Stimulated activated CD4-positive, alpha-beta T cell treated with anti-CD3 and anti-CD28 coated beads, TNF-alpha, amount 100 ng/mL, for 4 hours (primary cell): ENCODE measurements around the gene R3HDM4.

Experiments
- DNase-seq, 3 experiments: peaks; one replicate each; pipeline ENCODE4 v3.0.0-alpha.2; 2020; ENCODE audit warnings: low read depth in 3 of 3

R3HDM4 gene

GRCh38 chr19:876780-877314, 36.2 kb downstream of the R3HDM4 start:
- DNase-seq: no peak

GRCh38 chr19:876089-876488, 36.9 kb downstream of the R3HDM4 start:
- no peak for DNase-seq

DNA sequence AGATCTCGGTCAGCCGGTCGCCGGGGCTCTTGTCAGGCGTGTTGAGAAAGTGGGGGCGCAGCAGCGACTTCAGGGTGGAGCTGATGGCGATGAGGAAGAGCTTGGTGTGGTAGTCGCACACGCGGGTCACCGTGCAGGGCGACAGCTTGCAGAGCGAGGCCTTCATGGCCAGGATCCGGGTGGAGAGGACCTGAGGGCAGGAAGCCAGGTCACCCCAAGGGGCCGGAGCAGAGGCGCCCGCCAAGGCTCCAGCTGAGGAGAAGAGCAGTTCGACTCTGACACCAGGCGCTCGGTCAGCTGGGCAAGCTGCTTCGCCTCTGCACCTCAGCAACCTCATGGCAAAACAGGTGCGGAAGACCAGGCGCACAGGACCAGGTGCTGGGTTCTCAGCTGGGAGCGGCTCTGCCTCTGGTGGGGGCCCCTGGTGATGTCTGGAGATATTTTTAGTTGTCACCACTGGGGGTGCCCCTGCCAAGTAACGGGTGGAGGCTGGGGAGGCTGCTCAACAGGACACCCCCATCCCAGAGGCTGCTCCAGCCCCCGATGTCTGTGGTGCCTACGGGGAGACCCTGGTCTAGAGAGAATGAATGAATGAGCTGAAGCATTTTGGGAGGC, 37.6 kb downstream of the R3HDM4 start:
- DNase-seq: no peak

GRCh38 chr19:873561-874041, 39.4 kb downstream of the R3HDM4 start:
- DNase-seq: no peak

DNA sequence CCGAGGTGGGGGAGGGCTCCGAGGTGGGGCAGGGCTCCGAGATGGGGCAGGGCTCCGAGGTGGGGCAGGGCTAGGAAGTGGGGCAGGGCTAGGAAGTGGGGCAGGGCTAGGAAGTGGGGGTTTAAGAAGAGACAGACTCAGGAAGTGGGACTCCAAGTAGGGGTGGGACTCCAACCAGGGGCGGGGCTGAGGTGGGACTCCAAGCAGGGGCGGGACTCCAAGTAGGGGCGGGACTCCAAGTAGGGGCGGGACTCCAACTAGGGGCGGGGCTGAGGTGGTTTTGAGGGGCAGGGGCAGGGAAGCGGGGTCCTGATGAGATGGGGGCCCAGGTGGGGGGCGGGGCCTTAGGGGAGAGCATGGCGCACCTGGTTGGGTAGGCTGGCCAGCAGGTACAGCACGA, 39.9 kb downstream of the R3HDM4 start:
- DNase-seq: peak in 2 of 3 experiments; percentile 24 to 53

- peak; percentile 48 to 69 (median 59) for DNase-seq
Observed at GRCh38 chr19:872266-872951, 40.6 kb downstream of the R3HDM4 start.

GRCh38 chr19:871446-872265, 41.4 kb downstream of the R3HDM4 start:
- DNase-seq: no peak

DNA sequence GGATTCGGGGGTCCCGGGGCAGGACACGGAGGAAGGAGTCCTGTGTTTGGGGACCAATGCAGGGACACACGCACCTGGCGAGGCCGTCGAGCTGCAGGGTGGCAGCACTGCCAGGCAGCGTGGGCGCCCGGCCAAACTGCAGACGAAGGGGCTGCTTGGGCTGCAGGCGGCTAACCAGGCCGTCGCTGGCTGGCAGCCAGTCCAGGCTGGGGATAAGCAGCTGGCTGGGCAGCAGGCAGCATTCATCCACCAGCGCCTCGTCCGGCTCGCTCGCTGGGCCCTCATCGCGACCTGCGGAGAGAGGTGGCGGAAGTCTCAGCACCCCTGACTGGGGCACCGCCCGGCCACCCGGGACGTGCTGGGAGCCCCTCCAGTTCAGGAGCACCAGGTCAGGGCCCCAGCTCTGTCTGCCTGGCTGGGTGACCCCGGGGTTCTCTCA, 42.0 kb downstream of the R3HDM4 start:
- no peak for DNase-seq

- no peak for DNase-seq
Observed at GRCh38 chr19:870314-870713, 42.7 kb downstream of the R3HDM4 start.

DNA sequence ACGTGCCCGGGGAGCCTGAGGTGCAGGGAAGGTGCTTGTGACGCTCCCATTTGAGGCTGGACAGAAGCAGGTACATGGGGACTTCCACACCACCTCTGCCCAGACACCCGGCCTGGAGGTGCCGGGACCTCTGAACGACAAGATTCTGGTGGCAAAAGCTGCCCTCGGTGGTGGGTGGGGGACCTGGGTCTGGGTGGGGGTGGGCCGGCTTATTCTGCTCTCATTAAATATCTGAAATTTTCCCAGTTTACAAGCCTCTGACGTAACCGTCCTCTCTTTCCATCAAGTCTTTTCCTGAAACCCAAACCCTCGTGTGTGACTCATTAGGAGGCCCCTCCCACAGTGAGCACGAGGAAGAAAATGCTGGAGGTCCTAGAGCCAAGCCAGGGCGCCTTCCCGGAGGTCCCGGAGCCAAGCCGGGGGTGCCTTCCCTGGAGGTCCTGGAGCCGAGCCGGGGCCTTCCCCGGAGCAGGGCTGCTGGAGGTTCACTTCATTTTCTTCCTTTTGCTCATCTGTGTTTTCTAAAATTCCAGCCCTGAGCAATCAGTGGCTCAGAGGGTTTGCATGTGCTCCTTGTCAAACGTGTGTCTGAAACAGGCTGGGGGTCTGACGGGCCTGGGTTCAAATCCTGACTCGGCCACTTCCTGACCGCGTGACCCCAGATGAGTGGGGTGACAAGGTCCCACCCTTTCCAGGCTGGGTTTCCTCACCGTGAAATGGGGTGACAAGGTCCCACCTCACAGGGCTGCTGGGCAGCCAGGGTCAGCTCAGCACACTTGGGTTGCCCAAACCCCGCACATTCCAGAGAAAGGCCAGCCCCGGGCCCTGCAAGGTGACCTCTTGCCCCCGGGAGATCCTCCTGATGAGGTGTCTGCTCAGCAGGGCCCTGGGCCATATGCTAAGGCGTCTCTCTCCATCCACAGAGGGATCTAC, 43.5 kb downstream of the R3HDM4 start:
- DNase-seq: no peak

DNA sequence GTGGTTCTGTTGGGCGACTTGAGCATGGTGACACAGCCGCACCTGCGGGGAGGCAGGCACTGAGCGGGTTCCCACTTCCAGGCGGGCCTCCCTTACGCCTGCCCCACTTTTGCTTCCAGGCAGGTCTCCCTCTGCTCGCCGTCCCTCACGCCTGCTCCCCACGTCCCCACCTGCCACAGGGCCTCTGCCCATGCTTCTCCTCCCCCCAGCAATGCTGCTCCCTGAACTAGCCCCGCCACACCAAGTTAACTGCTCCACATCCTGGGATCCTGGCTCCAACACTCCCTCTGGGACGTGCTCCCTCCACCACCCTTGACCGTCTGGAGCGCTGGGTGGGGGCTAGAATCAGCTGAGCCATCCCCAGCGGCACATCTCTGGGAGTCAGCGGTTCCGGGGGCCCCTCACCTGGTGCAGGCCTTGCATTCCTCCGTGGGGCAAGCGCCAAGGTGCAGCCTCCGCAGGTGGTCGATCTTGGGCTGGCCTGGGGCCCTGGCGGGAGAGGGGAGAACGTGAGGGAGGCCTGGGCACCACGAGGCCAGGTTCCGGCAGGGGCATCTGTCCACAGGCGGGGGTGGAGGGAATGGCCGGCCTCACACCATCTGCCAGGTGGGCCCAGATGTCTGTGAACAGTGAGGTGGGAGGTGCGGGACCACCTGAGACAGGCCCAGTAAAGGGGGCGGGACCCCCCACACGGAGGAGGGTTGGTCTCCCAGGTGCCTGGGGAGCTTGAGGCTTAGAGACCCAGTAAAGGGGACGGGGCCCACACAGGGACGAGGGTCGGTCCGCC, 44.4 kb downstream of the R3HDM4 start:
- no peak for DNase-seq

GRCh38 chr19:867855-868457, 45.1 kb downstream of the R3HDM4 start:
- no peak for DNase-seq

- DNase-seq: no peak
Observed at GRCh38 chr19:867301-867793, 45.7 kb downstream of the R3HDM4 start.

DNA sequence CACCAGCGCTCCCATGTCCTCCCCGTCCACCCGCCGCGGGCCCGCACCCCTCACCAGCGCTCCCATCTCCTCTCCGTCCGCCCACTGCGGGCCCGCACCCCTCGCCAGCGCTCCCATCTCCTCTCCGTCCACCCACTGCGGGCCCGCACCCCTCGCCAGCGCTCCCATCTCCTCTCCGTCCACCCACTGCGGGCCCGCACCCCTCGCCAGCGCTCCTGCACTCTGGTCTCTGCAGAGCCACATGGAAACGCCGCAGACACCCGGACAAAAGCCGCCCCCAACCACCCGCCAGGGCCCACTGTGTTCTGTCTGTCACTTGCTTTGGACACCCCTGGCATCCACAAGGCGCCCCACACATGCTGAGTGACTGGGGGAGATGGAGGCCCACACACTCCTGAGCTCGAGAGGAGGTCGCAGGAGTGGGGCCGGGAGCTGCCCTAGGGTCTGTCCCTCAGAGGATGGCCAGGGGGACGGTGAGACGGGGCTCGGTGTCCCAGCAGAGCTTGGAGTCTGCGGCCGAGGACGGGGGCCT, 46.2 kb downstream of the R3HDM4 start:
- DNase-seq: no peak

DNA sequence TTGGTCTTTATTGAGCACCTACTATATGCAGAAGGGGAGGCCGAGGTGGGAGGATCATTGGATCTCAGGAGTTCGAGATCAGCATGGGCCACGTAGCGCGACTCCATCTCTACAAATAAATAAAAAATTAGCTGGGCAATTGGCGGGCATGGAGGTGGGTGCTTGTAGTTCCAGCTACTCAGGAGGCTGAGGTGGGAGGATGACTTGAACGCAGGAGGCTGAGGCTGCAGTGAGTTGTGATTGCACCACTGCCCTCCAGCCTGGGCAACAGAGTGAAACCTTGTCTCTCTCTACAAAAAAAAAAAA, 49.8 kb downstream of the R3HDM4 start:
- DNase-seq: no peak

DNA sequence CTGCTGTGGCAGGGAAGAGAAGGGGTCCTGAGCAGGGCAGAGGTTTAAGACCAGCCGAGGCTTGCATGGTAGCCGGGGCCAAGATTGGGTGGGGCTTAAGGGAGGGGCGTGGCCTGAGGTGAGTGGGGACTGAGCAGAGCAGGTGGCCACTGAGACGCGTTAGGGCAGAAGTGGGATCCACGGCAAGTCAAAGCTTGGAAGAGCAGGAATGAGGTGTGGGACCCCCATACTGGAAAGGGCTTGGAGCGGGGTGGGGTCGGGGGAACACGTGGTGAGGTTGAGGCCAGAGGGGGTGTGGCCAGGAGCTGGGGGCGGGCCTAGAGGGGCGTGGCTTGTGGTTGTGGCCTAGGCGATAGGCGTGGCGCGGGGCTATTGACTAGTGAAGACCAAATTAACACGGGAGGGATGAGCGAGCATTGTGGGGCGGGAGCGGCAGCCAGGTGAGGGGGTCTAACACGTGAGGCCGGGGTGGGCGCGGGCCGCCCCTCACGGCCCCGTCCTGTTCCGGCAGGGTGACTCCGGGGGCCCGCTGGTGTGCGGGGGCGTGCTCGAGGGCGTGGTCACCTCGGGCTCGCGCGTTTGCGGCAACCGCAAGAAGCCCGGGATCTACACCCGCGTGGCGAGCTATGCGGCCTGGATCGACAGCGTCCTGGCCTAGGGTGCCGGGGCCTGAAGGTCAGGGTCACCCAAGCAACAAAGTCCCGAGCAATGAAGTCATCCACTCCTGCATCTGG, 50.3 kb downstream of the R3HDM4 start:
- DNase-seq: peak; percentile 58 to 64 (median 63)

- DNase-seq: peak; percentile 41 to 57 (median 42)
Observed at GRCh38 chr19:861756-862580, 51.1 kb downstream of the R3HDM4 start.

DNA sequence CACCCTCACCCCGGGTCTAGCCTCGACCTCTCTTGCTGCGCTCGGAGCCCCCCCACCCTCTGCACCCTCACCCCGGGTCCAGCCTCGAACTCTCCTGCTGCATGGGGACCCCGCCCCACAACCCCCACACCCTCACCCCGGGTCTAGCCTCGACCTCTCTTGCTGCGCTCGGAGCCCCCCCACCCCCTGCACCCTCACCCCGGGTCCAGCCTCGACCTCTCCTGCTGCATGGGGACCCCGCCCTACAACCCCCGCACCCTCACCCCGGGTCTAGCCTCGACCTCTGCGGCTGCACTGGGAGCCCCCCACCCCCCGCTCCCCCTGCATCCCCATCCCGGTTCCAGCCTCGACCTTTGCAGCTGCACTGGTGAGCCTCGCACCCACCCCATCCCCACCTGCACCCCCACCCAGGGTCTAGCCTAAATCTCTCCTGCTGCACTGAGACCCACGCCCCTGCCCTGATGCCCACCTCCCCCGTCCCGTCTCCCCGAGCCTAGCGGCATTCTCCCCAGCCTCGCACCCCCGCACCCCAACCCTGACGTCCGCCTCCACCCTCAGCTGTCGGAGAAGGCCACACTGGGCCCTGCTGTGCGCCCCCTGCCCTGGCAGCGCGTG, 51.8 kb downstream of the R3HDM4 start:
- DNase-seq: no peak
